ENCODE measurements around the gene TIGD3.

The TIGD3 gene

GRCh38 chr11:65316227-65317024 lies 38.1 kb upstream of the TIGD3 start:
- CTCF ChIA-PET, result interaction anchor here (0.6 to 3.8 kb wide), 6 partner anchors 13 to 43 kb away, joined by 3 to 60 read pairs (median 8); no protein-coding TSS in a partner anchor
- no peak for DNase-seq (ENCODE audit: extremely low spot score)
- POLR2A ChIA-PET, result interaction anchor here (0.6 to 4.3 kb wide), 6 partner anchors 13 to 222 kb away, joined by 3 to 32 read pairs (median 10); partner anchors contain the start of genes DPF2 and POLA2
- TF ChIP-seq BHLHE40 (IDR thresholded peaks at IDR 0.05; ENCODE audit: borderline replicate concordance) (no peak), L3MBTL2 (conservative IDR thresholded peaks at IDR 0.05) (no peak), TARDBP (IDR thresholded peaks at IDR 0.05) (no peak), NFRKB (IDR thresholded peaks at IDR 0.05) (no peak), SUZ12 (IDR thresholded peaks at IDR 0.05) (no peak), ELF4 (IDR thresholded peaks at IDR 0.05) (no peak), ZNF384 (IDR thresholded peaks at IDR 0.05) (no peak)

- no peak for DNase-seq (ENCODE audit: extremely low spot score)
- POLR2A ChIA-PET, result interaction anchor here (0.7 to 4.3 kb wide), 5 partner anchors 12 to 98 kb away, joined by 3 to 32 read pairs (median 15); partner anchors contain the start of genes DPF2 and POLA2
- no peak for TF ChIP-seq ARNT (IDR thresholded peaks at IDR 0.05)
- no peak for TF ChIP-seq LEF1 (IDR thresholded peaks at IDR 0.05; ENCODE audit: borderline replicate concordance)
- TF ChIP-seq PKNOX1 (IDR thresholded peaks at IDR 0.05), result no peak
- TF ChIP-seq BHLHE40 (IDR thresholded peaks at IDR 0.05; ENCODE audit: borderline replicate concordance), result no peak
- no peak for TF ChIP-seq CTBP1 (IDR thresholded peaks at IDR 0.05; ENCODE audit: borderline replicate concordance)
- no peak for TF ChIP-seq NFRKB (IDR thresholded peaks at IDR 0.05)
- no peak for TF ChIP-seq L3MBTL2 (conservative IDR thresholded peaks at IDR 0.05)
- TF ChIP-seq ELF4 (IDR thresholded peaks at IDR 0.05), result no peak
- no peak for TF ChIP-seq FOXM1 (IDR thresholded peaks at IDR 0.05; ENCODE audit: borderline replicate concordance)
- TF ChIP-seq FOXK2 (IDR thresholded peaks at IDR 0.05), result no peak
- TF ChIP-seq SUZ12 (IDR thresholded peaks at IDR 0.05), result no peak
- TF ChIP-seq SP1 (IDR thresholded peaks at IDR 0.05), result no peak
- TF ChIP-seq HDGF (IDR thresholded peaks at IDR 0.05; ENCODE audit: borderline replicate concordance), result no peak
- no peak for TF ChIP-seq TARDBP (IDR thresholded peaks at IDR 0.05)
- TF ChIP-seq FOXA1 (IDR thresholded peaks at IDR 0.05), result no peak
- TF ChIP-seq ZNF384 (IDR thresholded peaks at IDR 0.05), result no peak
- CTCF ChIA-PET, result interaction anchor here (0.5 to 3.8 kb wide), 5 partner anchors 12 to 263 kb away, joined by 3 to 60 read pairs (median 7); no protein-coding TSS in a partner anchor
Measured at GRCh38 chr11:65317025-65317786, 37.3 kb upstream of the TIGD3 start.

GRCh38 chr11:65320386-65321075 lies 34.0 kb upstream of the TIGD3 start:
- POLR2A ChIA-PET, result interaction anchor here (1.3 kb wide), 1 partner anchor 13 kb away, joined by 3 read pairs; the partner anchor contains the start of gene DPF2

GRCh38 chr11:65321076-65321475 lies 33.5 kb upstream of the TIGD3 start:
- CTCF ChIA-PET, result no interaction called here
- POLR2A ChIA-PET, result interaction anchor here (1.4 kb wide), 1 partner anchor 59 kb away, joined by 3 read pairs; the partner anchor contains the start of gene POLA2
- TF ChIP-seq SP1 (IDR thresholded peaks at IDR 0.05) (no peak), L3MBTL2 (conservative IDR thresholded peaks at IDR 0.05) (no peak), ELF4 (IDR thresholded peaks at IDR 0.05) (no peak), BHLHE40 (IDR thresholded peaks at IDR 0.05; ENCODE audit: borderline replicate concordance) (no peak), PKNOX1 (IDR thresholded peaks at IDR 0.05) (no peak), SUZ12 (IDR thresholded peaks at IDR 0.05) (no peak), ARNT (IDR thresholded peaks at IDR 0.05) (no peak), LEF1 (IDR thresholded peaks at IDR 0.05; ENCODE audit: borderline replicate concordance) (no peak), ZNF384 (IDR thresholded peaks at IDR 0.05) (no peak), HDGF (IDR thresholded peaks at IDR 0.05; ENCODE audit: borderline replicate concordance) (no peak), TARDBP (IDR thresholded peaks at IDR 0.05) (no peak)
- DNase-seq (ENCODE audit: extremely low spot score), result no peak

More at GRCh38 chr11:65320386-65321075, 34.0 kb upstream of the TIGD3 start:
- CTCF ChIA-PET, result no interaction called here
- no peak for DNase-seq (ENCODE audit: extremely low spot score)
- TF ChIP-seq FOXA1 (IDR thresholded peaks at IDR 0.05), result no peak

GRCh38 chr11:65321828-65322485 lies 32.6 kb upstream of the TIGD3 start:
- CTCF ChIA-PET, result no interaction called here
- no peak for TF ChIP-seq ARNT (IDR thresholded peaks at IDR 0.05)
- no peak for TF ChIP-seq PKNOX1 (IDR thresholded peaks at IDR 0.05)
- TF ChIP-seq BHLHE40 (IDR thresholded peaks at IDR 0.05; ENCODE audit: borderline replicate concordance), result no peak
- no peak for TF ChIP-seq ZNF384 (IDR thresholded peaks at IDR 0.05)
- TF ChIP-seq ELF4 (IDR thresholded peaks at IDR 0.05), result no peak
- POLR2A ChIA-PET, result interaction anchor here (1.1 to 3.1 kb wide), 3 partner anchors 11 to 116 kb away, joined by 3 to 12 read pairs (median 3); partner anchors contain the start of genes DPF2 and POLA2
- no peak for DNase-seq (ENCODE audit: extremely low spot score)
